DND-41 (cell line): ENCODE measurements around the gene TTC29.
"Not testable (repeated sequence)": the region's sequence is repeated elsewhere in the genome, so short reads cannot be mapped to it uniquely, and the experiment has no call there.

ENCODE experiments used
- ATAC-seq: fragments of 200-7000 bp; cut with Tn5 transposase; 3 replicates; pipeline ENCODE4 v1.9.1; 2021; ENCODE audit warnings: low read depth; ENCODE audit not compliant: insufficient read depth
- DNase-seq: peaks from one replicate; pipeline ENCODE4 v3.0.0-alpha.2; 2020
- H2AFZ ChIP-seq: 2 replicates; pipeline ENCODE4 v1.6.0; 2012; ENCODE audit warnings: low read depth, low read length
- H3K27ac ChIP-seq: 2 replicates; pipeline ENCODE4 v1.5.1; 2012; ENCODE audit warnings: low read length, inconsistent platforms
- H3K27me3 ChIP-seq: fragments of 200-600 bp; sonication (generic); 2 replicates; pipeline ENCODE4 v1.6.0; 2012; ENCODE audit warnings: low read length, mild to moderate bottlenecking, inconsistent platforms; ENCODE audit not compliant: insufficient read depth, poor library complexity
- H3K36me3 ChIP-seq: 2 replicates; pipeline ENCODE4 v1.5.1; 2012; ENCODE audit warnings: low read length, inconsistent platforms; ENCODE audit not compliant: insufficient read depth
- H3K4me1 ChIP-seq: 2 replicates; pipeline ENCODE4 v1.5.1; 2012; ENCODE audit warnings: mild to moderate bottlenecking, low read length; ENCODE audit not compliant: insufficient read depth
- H3K4me2 ChIP-seq: 2 replicates; pipeline ENCODE4 v1.6.0; 2012; ENCODE audit warnings: mild to moderate bottlenecking, moderate library complexity, low read length, inconsistent platforms; ENCODE audit not compliant: insufficient read depth
- H3K4me3 ChIP-seq, 2 experiments: fragments of 200-600 bp in 1 of 2; shearing (Covaris generic) in 1 of 2; 2 replicates each; pipeline ENCODE4 v1.5.1; 2012 to 2016; ENCODE audit warnings: inconsistent platforms in 2 of 2, low read length in 2 of 2, mild to moderate bottlenecking in 2 of 2, low read depth in 1 of 2, moderate library complexity in 1 of 2
- H3K79me2 ChIP-seq: 2 replicates; pipeline ENCODE4 v1.6.0; 2012; ENCODE audit warnings: low read length, inconsistent platforms; ENCODE audit not compliant: insufficient read depth
- H3K9ac ChIP-seq: 2 replicates; pipeline ENCODE4 v1.6.0; 2012; ENCODE audit warnings: low read depth, mild to moderate bottlenecking, inconsistent platforms, low read length, moderate library complexity
- H3K9me3 ChIP-seq: 2 replicates; pipeline ENCODE4 v1.5.1; 2012; ENCODE audit warnings: low read length, moderate library complexity, mild to moderate bottlenecking, inconsistent platforms; ENCODE audit not compliant: insufficient read depth, severe bottlenecking
- H4K20me1 ChIP-seq: 2 replicates; pipeline ENCODE4 v1.6.0; 2012; ENCODE audit warnings: low read length; ENCODE audit not compliant: insufficient read depth
- CTCF ChIP-seq: IDR thresholded peaks from 2 replicates; pipeline ENCODE4 v1.5.1; 2012; ENCODE audit warnings: borderline replicate concordance, low read length, moderate library complexity, mild to moderate bottlenecking; ENCODE audit not compliant: poor library complexity, severe bottlenecking; ENCODE audit errors: extremely low read depth
- EZH2 ChIP-seq: IDR thresholded peaks from 3 replicates; pipeline ENCODE4 v1.6.1; 2012; ENCODE audit warnings: borderline replicate concordance, low read depth, mild to moderate bottlenecking, moderate library complexity, low read length, inconsistent platforms; ENCODE audit not compliant: severe bottlenecking

Gene TTC29

GRCh38 chr4:146762016-146762415 lies 183.6 kb downstream of the TTC29 start:
- no peak for ATAC-seq
- no peak overlapping the region for H3K9ac ChIP-seq

GRCh38 chr4:146742416-146742815 lies 203.2 kb downstream of the TTC29 start:
- ATAC-seq = no peak
- H4K20me1 ChIP-seq = no peaks in the 10 kb centered on the region
- H3K4me2 ChIP-seq = no peak overlapping the region
- TF ChIP-seq EZH2 = no peak
- TF ChIP-seq CTCF = no peak
- H3K9ac ChIP-seq = no peak overlapping the region
- H3K4me3 ChIP-seq = no peak overlapping the region
- H3K4me1 ChIP-seq = no peaks in the 10 kb centered on the region
- no peaks in the 10 kb centered on the region for H3K79me2 ChIP-seq
- DNase-seq = no peak
- no peaks in the 10 kb centered on the region for H3K27me3 ChIP-seq
- H3K27ac ChIP-seq = no peak overlapping the region
- H2AFZ ChIP-seq = no peak overlapping the region
- H3K36me3 ChIP-seq = no peaks in the 10 kb centered on the region
- H3K9me3 ChIP-seq = no peaks in the 10 kb centered on the region

More at GRCh38 chr4:146762016-146762415, 183.6 kb downstream of the TTC29 start:
- Histone ChIP-seq H4K20me1 (no peaks in the 10 kb centered on the region), H3K4me1 (no peaks in the 10 kb centered on the region), H3K27me3 (no peaks in the 10 kb centered on the region), H3K9me3 (no peaks in the 10 kb centered on the region), H3K27ac (no peak overlapping the region), H3K4me2 (no peak overlapping the region), H3K36me3 (no peaks in the 10 kb centered on the region), H3K79me2 (no peaks in the 10 kb centered on the region), H2AFZ (no peak overlapping the region), H3K4me3 (no peak overlapping the region)
- DNase-seq = no peak
- TF ChIP-seq EZH2 (no peak), CTCF (no peak)

GRCh38 chr4:146739182-146739581 lies 206.5 kb downstream of the TTC29 start:
- Histone ChIP-seq H3K4me2 (no peak overlapping the region), H3K27ac (no peak overlapping the region), H4K20me1 (no peaks in the 10 kb centered on the region), H3K4me3 (no peak overlapping the region), H3K9me3 (no peaks in the 10 kb centered on the region), H3K79me2 (no peaks in the 10 kb centered on the region), H3K4me1 (no peaks in the 10 kb centered on the region), H3K36me3 (no peaks in the 10 kb centered on the region), H3K27me3 (no peaks in the 10 kb centered on the region), H3K9ac (no peak overlapping the region), H2AFZ (no peak overlapping the region)
- no peak for DNase-seq
- ATAC-seq = no peak
- TF ChIP-seq CTCF = no peak
- TF ChIP-seq EZH2 = no peak

GRCh38 chr4:146723519-146723918 lies 222.1 kb downstream of the TTC29 start:
- not testable (repeated sequence) for DNase-seq, H2AFZ ChIP-seq, H3K27me3 ChIP-seq, H3K79me2 ChIP-seq, ATAC-seq, H4K20me1 ChIP-seq, H3K9me3 ChIP-seq, H3K9ac ChIP-seq, H3K4me2 ChIP-seq, H3K4me1 ChIP-seq, H3K36me3 ChIP-seq, H3K4me3 ChIP-seq, H3K27ac ChIP-seq
